ENCODE measurements around the gene KRT38. TPM values are rescaled to one million over a fixed set of nuclear protein-coding genes. Genes with fewer than 3 reads are reported as not detected.

KRT38 gene
- total RNA-seq, 1 donor from 2014 or later = not detected

DNA sequence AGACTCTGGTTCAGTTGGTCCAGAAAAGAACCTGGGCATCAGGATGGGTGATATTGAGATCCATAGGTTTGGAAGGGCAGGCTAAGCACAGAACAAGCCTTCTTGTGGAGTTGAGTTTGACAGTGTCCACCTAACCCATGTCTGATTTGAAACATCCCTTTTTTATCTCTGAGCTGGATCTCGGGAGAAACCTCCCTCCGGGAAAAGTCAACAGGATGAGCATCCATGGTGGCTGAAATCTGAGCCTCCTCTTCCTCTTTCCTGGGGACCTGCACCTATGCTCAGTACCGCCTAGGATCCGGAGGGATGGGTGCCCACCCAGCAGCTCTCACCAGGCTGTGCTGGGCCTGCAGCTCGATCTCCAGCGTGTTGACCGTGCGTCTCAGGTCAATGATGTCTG is 23.0 kb upstream of the KRT38 start:
- no peak overlapping the region for H3K27ac ChIP-seq (ENCODE audit: low read depth, low read length)
- no peak overlapping the region for H2AFZ ChIP-seq (ENCODE audit: low read depth, low read length)
- H3K79me2 ChIP-seq (ENCODE audit: insufficient read depth, low read length) = no peaks in the 10 kb centered on the region
- H3K27me3 ChIP-seq (ENCODE audit: insufficient read depth, low read length) = no peaks in the 10 kb centered on the region
- DNase-seq (ENCODE audit: low read depth) (no peak), FAIRE-seq (no peak)
- H3K4me2 ChIP-seq (ENCODE audit: low read length) = no peak overlapping the region
- H3K9ac ChIP-seq (ENCODE audit: low read length) = no peak overlapping the region
- H3K4me3 ChIP-seq (ENCODE audit: insufficient read depth, low read depth, low read length) = no peak overlapping the region
- no peaks in the 10 kb centered on the region for H3K9me3 ChIP-seq (ENCODE audit: insufficient read depth, low read depth, low read length)
- no peak for TF ChIP-seq EZH2 (IDR thresholded peaks at IDR 0.05; ENCODE audit: insufficient read depth, low read length)
- TF ChIP-seq, protein P1, sequence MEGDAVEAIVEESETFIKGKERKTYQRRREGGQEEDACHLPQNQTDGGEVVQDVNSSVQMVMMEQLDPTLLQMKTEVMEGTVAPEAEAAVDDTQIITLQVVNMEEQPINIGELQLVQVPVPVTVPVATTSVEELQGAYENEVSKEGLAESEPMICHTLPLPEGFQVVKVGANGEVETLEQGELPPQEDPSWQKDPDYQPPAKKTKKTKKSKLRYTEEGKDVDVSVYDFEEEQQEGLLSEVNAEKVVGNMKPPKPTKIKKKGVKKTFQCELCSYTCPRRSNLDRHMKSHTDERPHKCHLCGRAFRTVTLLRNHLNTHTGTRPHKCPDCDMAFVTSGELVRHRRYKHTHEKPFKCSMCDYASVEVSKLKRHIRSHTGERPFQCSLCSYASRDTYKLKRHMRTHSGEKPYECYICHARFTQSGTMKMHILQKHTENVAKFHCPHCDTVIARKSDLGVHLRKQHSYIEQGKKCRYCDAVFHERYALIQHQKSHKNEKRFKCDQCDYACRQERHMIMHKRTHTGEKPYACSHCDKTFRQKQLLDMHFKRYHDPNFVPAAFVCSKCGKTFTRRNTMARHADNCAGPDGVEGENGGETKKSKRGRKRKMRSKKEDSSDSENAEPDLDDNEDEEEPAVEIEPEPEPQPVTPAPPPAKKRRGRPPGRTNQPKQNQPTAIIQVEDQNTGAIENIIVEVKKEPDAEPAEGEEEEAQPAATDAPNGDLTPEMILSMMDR (IDR thresholded peaks at IDR 0.05; ENCODE audit: insufficient read depth, low read depth, low read length) = no peak
- H3K4me3 Mint-ChIP-seq (ENCODE audit: unreplicated experiment) = no peak overlapping the region
- peaks cover 11% of the 10 kb centered on the region for H3K4me1 ChIP-seq (ENCODE audit: insufficient read depth, low read length)
- H3K36me3 ChIP-seq (ENCODE audit: insufficient read depth, low read length) = no peaks in the 10 kb centered on the region
- H4K20me1 ChIP-seq (ENCODE audit: insufficient read depth, low read length) = no peaks in the 10 kb centered on the region
- H3K36me3 Mint-ChIP-seq (ENCODE audit: low read depth, unreplicated experiment) = no peaks in the 10 kb centered on the region
- peaks cover 7% of the 10 kb centered on the region for H3K9me3 Mint-ChIP-seq (ENCODE audit: unreplicated experiment)
- H3K27ac Mint-ChIP-seq (ENCODE audit: unreplicated experiment) = no peak overlapping the region
- peaks cover 29% of the 10 kb centered on the region for H3K27me3 Mint-ChIP-seq (ENCODE audit: low read depth, unreplicated experiment)
- H3K4me1 Mint-ChIP-seq (ENCODE audit: low read depth, unreplicated experiment) = peaks cover 6% of the 10 kb centered on the region

DNA sequence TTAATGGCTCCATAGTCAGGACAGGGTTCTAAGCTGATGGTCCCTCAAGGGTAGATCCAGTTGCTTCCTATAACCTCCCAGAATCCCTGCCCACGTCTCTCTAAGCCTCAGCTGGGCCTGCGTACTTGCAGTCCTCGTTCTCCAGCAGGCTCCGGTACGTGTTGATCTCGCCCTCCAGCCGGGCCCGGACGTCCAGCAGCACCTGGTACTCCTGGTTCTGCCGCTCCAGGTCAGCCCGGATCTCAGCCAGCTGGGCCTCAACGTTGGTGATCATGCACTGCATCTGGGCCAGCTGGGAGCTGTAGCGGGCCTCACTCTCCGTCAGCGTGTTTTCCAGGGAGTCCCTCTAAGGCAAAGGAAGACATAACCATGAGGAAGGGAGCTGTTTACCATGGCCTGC is 21.9 kb upstream of the KRT38 start:
- FAIRE-seq (no peak), DNase-seq (ENCODE audit: low read depth) (no peak)
- Histone ChIP-seq H3K36me3 (ENCODE audit: insufficient read depth, low read length) (no peaks in the 10 kb centered on the region), H3K27ac (ENCODE audit: low read depth, low read length) (no peak overlapping the region), H3K4me3 (ENCODE audit: insufficient read depth, low read depth, low read length) (no peak overlapping the region), H3K4me1 (ENCODE audit: insufficient read depth, low read length) (peaks cover 11% of the 10 kb centered on the region), H3K9me3 (ENCODE audit: insufficient read depth, low read depth, low read length) (no peaks in the 10 kb centered on the region), H3K9ac (ENCODE audit: low read length) (no peak overlapping the region), H3K4me2 (ENCODE audit: low read length) (no peak overlapping the region), H3K79me2 (ENCODE audit: insufficient read depth, low read length) (no peaks in the 10 kb centered on the region), H4K20me1 (ENCODE audit: insufficient read depth, low read length) (no peaks in the 10 kb centered on the region), H3K27me3 (ENCODE audit: insufficient read depth, low read length) (no peaks in the 10 kb centered on the region), H2AFZ (ENCODE audit: low read depth, low read length) (no peak overlapping the region)
- peaks cover 4% of the 10 kb centered on the region for H3K9me3 Mint-ChIP-seq (ENCODE audit: unreplicated experiment)
- H3K4me1 Mint-ChIP-seq (ENCODE audit: low read depth, unreplicated experiment) = peaks cover 4% of the 10 kb centered on the region
- H3K36me3 Mint-ChIP-seq (ENCODE audit: low read depth, unreplicated experiment) = no peaks in the 10 kb centered on the region
- H3K27ac Mint-ChIP-seq (ENCODE audit: unreplicated experiment) = no peak overlapping the region
- H3K4me3 Mint-ChIP-seq (ENCODE audit: unreplicated experiment) = no peak overlapping the region
- TF ChIP-seq, protein P1 (IDR thresholded peaks at IDR 0.05; ENCODE audit: insufficient read depth, low read depth, low read length) = no peak
- TF ChIP-seq EZH2 (IDR thresholded peaks at IDR 0.05; ENCODE audit: insufficient read depth, low read length) = no peak
- H3K27me3 Mint-ChIP-seq (ENCODE audit: low read depth, unreplicated experiment) = peaks cover 35% of the 10 kb centered on the region

DNA sequence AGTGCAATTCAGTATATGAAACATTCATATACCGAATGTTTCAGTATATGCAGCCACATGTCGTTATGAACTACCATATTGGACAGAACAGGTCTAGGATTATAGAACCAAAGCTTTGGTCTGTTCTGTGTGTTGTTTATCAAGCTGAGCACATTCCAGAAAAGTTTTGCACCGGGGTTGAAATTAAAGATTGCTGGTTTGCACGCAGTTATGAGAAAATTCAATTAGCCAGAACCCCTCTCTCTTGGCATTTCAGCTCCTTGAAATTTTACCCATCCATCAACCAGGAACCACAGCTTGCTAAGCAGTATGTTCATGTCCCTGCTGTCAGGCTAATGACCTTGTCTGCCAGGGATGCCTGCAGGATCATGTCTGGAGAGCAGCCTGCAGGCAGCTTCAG is 16.9 kb upstream of the KRT38 start:
- no peaks in the 10 kb centered on the region for H4K20me1 ChIP-seq (ENCODE audit: insufficient read depth, low read length)
- no peak overlapping the region for H3K4me3 ChIP-seq (ENCODE audit: insufficient read depth, low read depth, low read length)
- no peak overlapping the region for H3K4me3 Mint-ChIP-seq (ENCODE audit: unreplicated experiment)
- H3K36me3 Mint-ChIP-seq (ENCODE audit: low read depth, unreplicated experiment) = peaks cover 3% of the 10 kb centered on the region
- no peak for DNase-seq (ENCODE audit: low read depth)
- H3K27ac ChIP-seq (ENCODE audit: low read depth, low read length) = no peak overlapping the region
- H3K27me3 Mint-ChIP-seq (ENCODE audit: low read depth, unreplicated experiment) = peaks cover 58% of the 10 kb centered on the region
- H2AFZ ChIP-seq (ENCODE audit: low read depth, low read length) = no peak overlapping the region
- H3K9me3 Mint-ChIP-seq (ENCODE audit: unreplicated experiment) = peaks cover 11% of the 10 kb centered on the region
- H3K27ac Mint-ChIP-seq (ENCODE audit: unreplicated experiment) = no peak overlapping the region
- H3K9ac ChIP-seq (ENCODE audit: low read length) = no peak overlapping the region
- H3K36me3 ChIP-seq (ENCODE audit: insufficient read depth, low read length) = no peaks in the 10 kb centered on the region
- TF ChIP-seq EZH2 (IDR thresholded peaks at IDR 0.05; ENCODE audit: insufficient read depth, low read length) = no peak
- TF ChIP-seq, protein P1 (IDR thresholded peaks at IDR 0.05; ENCODE audit: insufficient read depth, low read depth, low read length) = no peak
- peaks cover 2% of the 10 kb centered on the region for H3K27me3 ChIP-seq (ENCODE audit: insufficient read depth, low read length)
- no peaks in the 10 kb centered on the region for H3K79me2 ChIP-seq (ENCODE audit: insufficient read depth, low read length)
- H3K4me2 ChIP-seq (ENCODE audit: low read length) = no peak overlapping the region
- no peaks in the 10 kb centered on the region for H3K4me1 Mint-ChIP-seq (ENCODE audit: low read depth, unreplicated experiment)
- no peaks in the 10 kb centered on the region for H3K4me1 ChIP-seq (ENCODE audit: insufficient read depth, low read length)
- no peak for FAIRE-seq
- H3K9me3 ChIP-seq (ENCODE audit: insufficient read depth, low read depth, low read length) = no peaks in the 10 kb centered on the region
